Left hindlimb (tissue), 1 donor: ENCODE results near the gene SLC2A4RG.

ENCODE experiments used
- DNase-seq: peaks from one replicate; pipeline ENCODE4 v3.0.0-alpha.2; 2018

The SLC2A4RG gene

DNA sequence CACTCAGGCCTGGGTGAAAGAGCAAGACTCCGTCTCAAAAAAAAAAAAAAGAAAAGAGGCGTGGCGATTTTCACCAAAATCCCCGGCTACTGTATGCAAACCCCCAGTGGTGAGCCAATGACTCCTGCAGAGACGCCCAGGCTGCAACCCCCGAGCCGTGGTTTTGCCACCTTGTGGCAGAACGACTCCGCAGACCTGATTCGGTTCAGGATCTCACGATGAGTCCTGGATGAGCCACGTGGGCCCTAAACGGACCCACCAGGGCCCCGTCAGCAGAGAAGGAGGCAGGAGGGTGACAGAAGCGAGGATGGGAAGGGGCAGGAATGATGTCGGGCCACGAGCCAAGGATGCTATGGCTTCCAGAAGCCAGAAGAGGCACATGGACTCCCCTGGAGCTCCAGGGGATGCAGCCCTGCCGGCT is 42.5 kb downstream of the SLC2A4RG start:
- no peak for DNase-seq

DNA sequence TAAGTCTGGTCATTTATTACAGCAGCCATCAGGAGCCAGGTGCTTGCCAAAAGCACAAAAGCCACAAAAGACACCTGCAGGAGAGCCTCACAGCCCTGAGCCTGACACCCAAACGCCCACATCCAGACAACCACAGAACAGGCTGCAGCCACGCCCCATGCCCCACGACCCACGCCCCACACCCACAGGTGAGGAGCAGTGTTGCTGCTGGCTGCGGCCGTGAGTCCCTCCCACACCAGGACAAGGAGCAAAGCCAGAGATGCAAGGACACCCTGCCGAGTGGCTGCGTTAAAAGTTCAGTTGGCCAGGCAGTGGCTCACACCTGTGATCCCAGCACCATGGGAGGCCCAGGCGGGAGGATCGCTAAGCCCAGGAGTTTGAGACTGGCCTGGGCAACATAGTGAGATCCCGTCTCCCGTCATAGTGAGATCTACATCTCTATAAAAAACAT is 43.0 kb downstream of the SLC2A4RG start:
- DNase-seq: no peak

- no peak for DNase-seq
These were observed 44.4 kb downstream of the SLC2A4RG start for GRCh38 chr20:63783970-63784369.

DNA sequence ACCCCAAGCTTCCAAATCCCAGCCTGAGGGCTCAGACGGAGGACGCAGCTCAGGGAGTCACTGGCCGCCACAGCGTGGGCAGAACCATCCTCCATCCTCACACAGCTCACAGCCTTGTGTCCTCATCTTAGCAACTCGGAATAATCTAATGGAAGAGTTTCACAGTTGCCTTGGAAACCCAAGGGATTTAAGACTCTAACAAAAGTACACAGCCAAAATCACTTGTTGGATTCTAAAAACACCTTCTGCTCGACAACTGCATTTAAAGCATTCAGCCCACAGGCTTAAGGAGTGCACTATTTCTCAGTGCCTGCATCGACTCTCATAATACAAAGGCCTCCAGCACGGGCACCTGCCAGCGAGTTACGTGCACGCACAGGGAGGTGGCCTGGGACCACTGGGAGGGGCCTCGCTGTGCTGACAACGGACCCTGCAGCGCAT is 46.1 kb downstream of the SLC2A4RG start:
- DNase-seq: no peak

GRCh38 chr20:63787302-63787701 is 47.7 kb downstream of the SLC2A4RG start:
- no peak for DNase-seq

GRCh38 chr20:63787749-63788148 is 48.2 kb downstream of the SLC2A4RG start:
- DNase-seq: no peak

DNA sequence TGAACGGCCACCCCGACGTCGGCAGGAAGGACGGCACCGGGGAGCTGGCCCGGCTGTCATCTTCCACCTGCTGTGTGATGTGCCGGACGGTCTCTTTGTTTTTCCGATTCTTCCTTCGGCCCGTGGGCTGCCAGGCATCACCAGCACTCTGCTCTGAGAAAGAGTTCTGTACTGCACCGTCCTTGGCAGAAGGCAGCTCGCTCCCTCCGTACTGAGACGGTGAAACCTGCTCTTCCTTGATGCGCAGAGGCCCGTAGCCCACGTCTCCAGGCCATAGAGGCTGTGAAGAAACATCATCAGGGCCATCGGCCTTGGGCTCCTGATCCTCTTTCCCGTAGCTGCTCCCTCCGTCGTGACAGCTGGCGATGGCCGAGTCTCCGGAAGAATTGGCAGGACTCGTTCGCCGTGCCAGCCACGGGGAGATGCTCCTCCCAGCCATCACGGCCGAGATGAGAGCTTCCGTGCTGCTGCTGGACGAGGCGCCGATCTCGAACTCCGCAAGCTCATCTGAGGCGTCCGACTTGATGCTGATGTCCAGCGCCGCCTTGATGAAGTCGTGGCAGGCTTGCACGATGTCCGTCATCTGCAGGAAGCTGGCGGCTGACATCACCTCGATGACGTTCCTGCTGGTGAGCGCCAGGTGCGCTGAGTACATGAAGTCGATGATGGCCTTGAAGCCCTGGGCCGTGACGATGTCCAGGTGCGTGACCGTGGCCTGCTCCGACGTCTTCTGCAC is 50.4 kb downstream of the SLC2A4RG start:
- no peak for DNase-seq

GRCh38 chr20:63790572-63791168 is 51.1 kb downstream of the SLC2A4RG start:
- no peak for DNase-seq

GRCh38 chr20:63791497-63792156 is 52.1 kb downstream of the SLC2A4RG start:
- no peak for DNase-seq

GRCh38 chr20:63792866-63793265 is 53.3 kb downstream of the SLC2A4RG start:
- no peak for DNase-seq
